Panc1 (cell line): ENCODE measurements around the gene ACTL10. TPM values are rescaled to one million over a fixed set of nuclear protein-coding genes. Genes with fewer than 3 reads are reported as not detected.

Experiments
- ATAC-seq: fragments of 200-7000 bp; cut with Tn5 transposase; 2 replicates; pipeline ENCODE4 v1.9.1; 2020; ENCODE audit warnings: mild to moderate bottlenecking, moderate library complexity
- BruUV-seq: library from RNA; stranded (reverse); fragments of 400-500 nt; replicated peaks from 2 replicates; lab custom pipeline; 2021; lab: Mats Ljungman, UMichigan
- CTCF ChIA-PET: fragments of 300-600 bp; sonication (Branson Sonifier 250); formaldehyde crosslinking; loops from one replicate; lab custom pipeline; 2022; ENCODE audit warnings: antibody characterized with exemption; lab: Charles Lee
- POLR2A ChIA-PET: fragments of 300-600 bp; sonication (Branson Sonifier 250); formaldehyde crosslinking; loops from one replicate; lab custom pipeline; 2022; ENCODE audit warnings: antibody characterized with exemption; lab: Charles Lee
- DNase-seq: peaks from one replicate; pipeline ENCODE4 v3.0.0-alpha.2; 2010; ENCODE audit warnings: low read depth, low spot score
- H3K27ac ChIP-seq: 2 replicates; pipeline ENCODE4 v1.5.1; 2011; ENCODE audit warnings: mild to moderate bottlenecking, low read length, inconsistent platforms
- H3K27me3 ChIP-seq: fragments of 200-500 bp; sonication (Bioruptor generic); 2 replicates; pipeline ENCODE4 v1.6.0; 2014; ENCODE audit warnings: low read length, inconsistent platforms; ENCODE audit not compliant: control insufficient read depth, insufficient read depth
- H3K36me3 ChIP-seq: fragments of 200-500 bp; sonication (Bioruptor generic); 2 replicates; pipeline ENCODE4 v1.5.1; 2014; ENCODE audit warnings: inconsistent platforms, mild to moderate bottlenecking, low read length, moderate library complexity; ENCODE audit not compliant: control insufficient read depth, insufficient read depth
- H3K4me1 ChIP-seq: 2 replicates; pipeline ENCODE4 v1.5.1; 2011; ENCODE audit warnings: inconsistent platforms, mild to moderate bottlenecking, low read length, moderate library complexity; ENCODE audit not compliant: control insufficient read depth, insufficient read depth
- H3K4me3 ChIP-seq, 2 experiments: 2 replicates each; pipeline ENCODE4 v1.5.1; 2011 to 2012; ENCODE audit warnings: low read depth in 2 of 2, low read length in 2 of 2, mild to moderate bottlenecking in 2 of 2, inconsistent platforms in 1 of 2, moderate library complexity in 1 of 2
- H3K9me3 ChIP-seq: fragments of 200-500 bp; sonication (Bioruptor generic); 2 replicates; pipeline ENCODE4 v1.5.1; 2014; ENCODE audit warnings: low read depth, mild to moderate bottlenecking, inconsistent platforms, low read length, moderate library complexity; ENCODE audit not compliant: control insufficient read depth, insufficient read depth
- POLR2AphosphoS5 ChIP-seq: IDR thresholded peaks from 2 replicates; pipeline ENCODE4 v1.6.1; 2012; ENCODE audit warnings: mild to moderate bottlenecking, low read depth, low read length, moderate library complexity
- REST ChIP-seq, 2 experiments: IDR thresholded peaks; 2 replicates each; pipeline ENCODE4 v1.6.1; 2011 to 2012; ENCODE audit warnings: low read depth in 2 of 2, control low read depth in 1 of 2, low read length in 1 of 2, mild to moderate bottlenecking in 1 of 2, moderate library complexity in 1 of 2; ENCODE audit not compliant: insufficient read depth in 1 of 2
- SIN3A ChIP-seq: IDR thresholded peaks from 2 replicates; pipeline ENCODE4 v1.6.1; 2012; ENCODE audit warnings: low read depth, mild to moderate bottlenecking, low read length, moderate library complexity, borderline replicate concordance; ENCODE audit not compliant: insufficient read depth
- TCF7L2 ChIP-seq: IDR thresholded peaks from 2 replicates; pipeline ENCODE4 v1.6.1; 2011; ENCODE audit warnings: mild to moderate bottlenecking, low read depth, low read length, inconsistent platforms
- in situ Hi-C: cut with HindIII; loops from 2 replicates; pipeline ENCODE4 v1.10.0; 2016; ENCODE audit warnings: low sequenced_read_pairs, low pct_unique_long_range_greater_than_20kb
- intact Hi-C: fragments of 100-400 bp; cut with micrococcal nuclease; formaldehyde crosslinking; loops from one replicate; pipeline ENCODE4 v1.10.0; 2022; ENCODE audit not compliant: unreplicated experiment
- total RNA-seq: library from RNA; stranded (reverse); gene quantifications from one replicate; pipeline ENCODE4 v1.2.1, GENCODE V29; 2021; ENCODE audit not compliant: unreplicated experiment
- TF ChIP-seq, protein P1 (sequence below): fragments of 450-650 bp; IDR thresholded peaks from 2 replicates; pipeline ENCODE4 v1.5.1; 2017; ENCODE audit warnings: mild to moderate bottlenecking

The ACTL10 gene
- total RNA-seq, 1 experiment from 2014 or later = not detected

DNA sequence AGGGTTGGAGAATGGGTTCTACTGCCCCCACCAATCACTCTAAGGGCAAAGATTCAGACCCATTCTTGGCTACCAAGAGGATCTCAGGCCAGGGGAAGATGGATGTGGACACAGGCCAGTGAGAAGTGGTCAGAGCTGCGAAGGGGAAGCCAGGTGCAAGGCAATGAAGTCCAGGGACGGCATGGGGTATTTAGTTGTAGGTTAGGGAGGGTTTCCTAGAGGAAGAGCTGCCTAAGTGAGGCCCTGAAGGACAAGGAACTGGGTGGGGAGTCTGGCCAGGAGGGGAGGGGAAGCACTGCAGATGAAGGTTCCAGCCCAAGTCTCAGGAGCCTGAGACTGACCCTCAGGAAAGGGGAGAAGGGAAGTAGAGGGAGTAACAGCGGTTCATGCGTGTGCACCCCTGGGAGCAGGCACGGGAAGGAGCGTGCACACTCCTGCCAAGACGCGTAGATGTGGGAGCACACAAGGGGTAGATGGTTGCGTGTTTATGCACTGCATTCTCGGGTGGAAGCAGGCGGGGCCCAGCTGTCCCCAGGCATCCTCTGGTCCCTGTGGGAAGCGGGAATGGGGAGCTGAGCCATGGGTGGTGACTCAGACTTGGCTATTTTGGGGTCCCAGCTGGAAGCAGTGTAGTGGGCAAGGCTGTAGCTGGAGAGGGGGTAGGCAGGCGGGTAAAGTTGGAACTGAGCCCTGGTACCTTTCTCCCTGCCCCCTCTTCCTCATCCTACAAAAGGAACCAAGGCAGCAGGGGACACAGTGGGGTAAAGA is 3.3 kb downstream of the ACTL10 start:
- DNase-seq (no peak), ATAC-seq (no peak)
- CTCF ChIA-PET = no interaction called here
- no peaks in the 10 kb centered on the region for H3K27me3 ChIP-seq
- H3K36me3 ChIP-seq = peaks cover 6% of the 10 kb centered on the region; the same call in 1 of the 2 replicates
- H3K4me3 ChIP-seq = no peak overlapping the region
- TF ChIP-seq POLR2AphosphoS5 (no peak), REST (IDR thresholded peaks at IDR 0.05; ENCODE audit: insufficient read depth in 1 of 2, low read depth in 2 of 2, low read length in 1 of 2) (no peak), TCF7L2 (no peak), SIN3A (no peak)
- TF ChIP-seq, protein P1, sequence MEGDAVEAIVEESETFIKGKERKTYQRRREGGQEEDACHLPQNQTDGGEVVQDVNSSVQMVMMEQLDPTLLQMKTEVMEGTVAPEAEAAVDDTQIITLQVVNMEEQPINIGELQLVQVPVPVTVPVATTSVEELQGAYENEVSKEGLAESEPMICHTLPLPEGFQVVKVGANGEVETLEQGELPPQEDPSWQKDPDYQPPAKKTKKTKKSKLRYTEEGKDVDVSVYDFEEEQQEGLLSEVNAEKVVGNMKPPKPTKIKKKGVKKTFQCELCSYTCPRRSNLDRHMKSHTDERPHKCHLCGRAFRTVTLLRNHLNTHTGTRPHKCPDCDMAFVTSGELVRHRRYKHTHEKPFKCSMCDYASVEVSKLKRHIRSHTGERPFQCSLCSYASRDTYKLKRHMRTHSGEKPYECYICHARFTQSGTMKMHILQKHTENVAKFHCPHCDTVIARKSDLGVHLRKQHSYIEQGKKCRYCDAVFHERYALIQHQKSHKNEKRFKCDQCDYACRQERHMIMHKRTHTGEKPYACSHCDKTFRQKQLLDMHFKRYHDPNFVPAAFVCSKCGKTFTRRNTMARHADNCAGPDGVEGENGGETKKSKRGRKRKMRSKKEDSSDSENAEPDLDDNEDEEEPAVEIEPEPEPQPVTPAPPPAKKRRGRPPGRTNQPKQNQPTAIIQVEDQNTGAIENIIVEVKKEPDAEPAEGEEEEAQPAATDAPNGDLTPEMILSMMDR = no peak
- no peaks in the 10 kb centered on the region for H3K9me3 ChIP-seq
- peaks cover 13% of the 10 kb centered on the region for H3K4me1 ChIP-seq
- no peak overlapping the region for H3K27ac ChIP-seq
- POLR2A ChIA-PET = no interaction called here
- no TSS peak for BruUV-seq
- intact Hi-C loops = no loop called here
- in situ Hi-C loops = no loop called here

GRCh38 chr20:33670715-33671499 is 4.2 kb downstream of the ACTL10 start:
- no peak for ATAC-seq
- in situ Hi-C loops = no loop called here
- intact Hi-C loops = no loop called here
- TF ChIP-seq POLR2AphosphoS5 (no peak), REST (IDR thresholded peaks at IDR 0.05; ENCODE audit: insufficient read depth in 1 of 2, low read depth in 2 of 2, low read length in 1 of 2) (no peak)
- CTCF ChIA-PET = interaction anchor here (0.6 kb wide), 1 partner anchor 62 kb away, joined by 5 read pairs; no protein-coding TSS in a partner anchor
- BruUV-seq = no TSS peak
- Histone ChIP-seq H3K4me1 (peaks cover 22% of the 10 kb centered on the region), H3K9me3 (no peaks in the 10 kb centered on the region), H3K27ac (no peak overlapping the region), H3K4me3 (no peak overlapping the region), H3K27me3 (no peaks in the 10 kb centered on the region), H3K36me3 (peaks cover 6% of the 10 kb centered on the region; the same call in 1 of the 2 replicates)
- POLR2A ChIA-PET = no interaction called here
- DNase-seq = no peak
